Measurements from ENCODE around the gene RNFT1.
"Not testable (repeated sequence)": the region's sequence is repeated elsewhere in the genome, so short reads cannot be mapped to it uniquely, and the experiment has no call there.

GRCh38 chr17:59940697-59941096, 23.8 kb downstream of the RNFT1 start:
- TF ChIP-seq, protein P1, sequence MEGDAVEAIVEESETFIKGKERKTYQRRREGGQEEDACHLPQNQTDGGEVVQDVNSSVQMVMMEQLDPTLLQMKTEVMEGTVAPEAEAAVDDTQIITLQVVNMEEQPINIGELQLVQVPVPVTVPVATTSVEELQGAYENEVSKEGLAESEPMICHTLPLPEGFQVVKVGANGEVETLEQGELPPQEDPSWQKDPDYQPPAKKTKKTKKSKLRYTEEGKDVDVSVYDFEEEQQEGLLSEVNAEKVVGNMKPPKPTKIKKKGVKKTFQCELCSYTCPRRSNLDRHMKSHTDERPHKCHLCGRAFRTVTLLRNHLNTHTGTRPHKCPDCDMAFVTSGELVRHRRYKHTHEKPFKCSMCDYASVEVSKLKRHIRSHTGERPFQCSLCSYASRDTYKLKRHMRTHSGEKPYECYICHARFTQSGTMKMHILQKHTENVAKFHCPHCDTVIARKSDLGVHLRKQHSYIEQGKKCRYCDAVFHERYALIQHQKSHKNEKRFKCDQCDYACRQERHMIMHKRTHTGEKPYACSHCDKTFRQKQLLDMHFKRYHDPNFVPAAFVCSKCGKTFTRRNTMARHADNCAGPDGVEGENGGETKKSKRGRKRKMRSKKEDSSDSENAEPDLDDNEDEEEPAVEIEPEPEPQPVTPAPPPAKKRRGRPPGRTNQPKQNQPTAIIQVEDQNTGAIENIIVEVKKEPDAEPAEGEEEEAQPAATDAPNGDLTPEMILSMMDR (IDR thresholded peaks at IDR 0.05) = not testable (repeated sequence)
- not testable (repeated sequence) for TF ChIP-seq EZH2, EZH2phosphoT487 (IDR thresholded peaks at IDR 0.05)

Measured in neural progenitor cell (in vitro differentiated cells).